ENCODE measurements around the gene C6orf62. TPM values are rescaled to one million over a fixed set of nuclear protein-coding genes. Genes with fewer than 3 reads are reported as not detected.

Gene C6orf62
- total RNA-seq, 1 experiment from 2014 or later = 86.4 TPM

GRCh38 chr6:24689964-24690363 is 29.0 kb downstream of the C6orf62 start (continued):
- TF ChIP-seq SOX15 (CRISPR knock-in tag; IDR thresholded peaks at IDR 0.05) = no peak
- no peak for TF ChIP-seq ZNF263 (CRISPR knock-in tag; IDR thresholded peaks at IDR 0.05; ENCODE audit: low read depth)
- no peak for TF ChIP-seq NR2C2 (CRISPR knock-in tag; IDR thresholded peaks at IDR 0.05)
- no peak for TF ChIP-seq OVOL2 (CRISPR knock-in tag; IDR thresholded peaks at IDR 0.05; ENCODE audit: borderline replicate concordance)

GRCh38 chr6:24686946-24687345 is 32.0 kb downstream of the C6orf62 start:
- CTCF ChIA-PET = no interaction called here

More at GRCh38 chr6:24686946-24687345, 32.0 kb downstream of the C6orf62 start:
- ATAC-seq = no peak
- DNase-seq (ENCODE audit: low spot score) = no peak
- peaks cover 3% of the 10 kb centered on the region; the same call in 1 of the 2 replicates for H3K9me3 Mint-ChIP-seq
- peaks cover 20% of the 10 kb centered on the region for H3K36me3 Mint-ChIP-seq
- H3K4me1 Mint-ChIP-seq = peaks cover 50% of the 10 kb centered on the region
- no peak for TF ChIP-seq ARID4B (CRISPR knock-in tag; IDR thresholded peaks at IDR 0.05; ENCODE audit: borderline replicate concordance)
- TF ChIP-seq STAT6 (CRISPR knock-in tag; conservative IDR thresholded peaks at IDR 0.05; ENCODE audit: low read depth) = no peak
- TF ChIP-seq ATF1 (CRISPR knock-in tag; IDR thresholded peaks at IDR 0.05) = no peak
- TF ChIP-seq AFF4 (CRISPR knock-in tag; IDR thresholded peaks at IDR 0.05; ENCODE audit: borderline replicate concordance) = no peak
- TF ChIP-seq ELF4 (CRISPR knock-in tag; IDR thresholded peaks at IDR 0.05; ENCODE audit: low read depth) = no peak
- TF ChIP-seq FOXK1 (CRISPR knock-in tag; IDR thresholded peaks at IDR 0.05) = no peak
- no peak for TF ChIP-seq ZNF425 (CRISPR knock-in tag; conservative IDR thresholded peaks at IDR 0.05)
- no peak for TF ChIP-seq CREM (CRISPR knock-in tag; IDR thresholded peaks at IDR 0.05)
- no peak for TF ChIP-seq ETV6 (CRISPR knock-in tag; IDR thresholded peaks at IDR 0.05)
- TF ChIP-seq KAT7 (CRISPR knock-in tag; IDR thresholded peaks at IDR 0.05; ENCODE audit: borderline replicate concordance) = no peak
- TF ChIP-seq TP53 (CRISPR knock-in tag; IDR thresholded peaks at IDR 0.05) = no peak
- TF ChIP-seq NFE2L1 (CRISPR knock-in tag; IDR thresholded peaks at IDR 0.05) = no peak
- no peak for TF ChIP-seq ZNF138 (CRISPR knock-in tag; conservative IDR thresholded peaks at IDR 0.05)
- no peak for TF ChIP-seq NR1H2 (CRISPR knock-in tag; IDR thresholded peaks at IDR 0.05)
- no peak for TF ChIP-seq ESRRA (CRISPR knock-in tag; IDR thresholded peaks at IDR 0.05; ENCODE audit: borderline replicate concordance)
- H3K4me3 Mint-ChIP-seq = no peak overlapping the region
- H3K27ac Mint-ChIP-seq = peak overlapping the region; percentile 58
- H3K27me3 Mint-ChIP-seq (ENCODE audit: low read depth) = no peaks in the 10 kb centered on the region
- POLR2A ChIA-PET = no interaction called here
